Ascending aorta (tissue), 2 donors: ENCODE data around the gene SLC35E4. TPM values are rescaled to one million over a fixed set of nuclear protein-coding genes. Genes with fewer than 3 reads are reported as not detected.

Experiments
- DNase-seq, 2 donors: peaks; one replicate each; pipeline ENCODE4 v3.0.0-alpha.2; 2019; ENCODE audit warnings: low spot score in 2 of 2
- H3K27ac ChIP-seq, 2 donors: fragments of 200-600 bp; sonication (generic); one replicate each; pipeline ENCODE4 v1.5.1; 2016 to 2017; ENCODE audit warnings: mild to moderate bottlenecking in 1 of 2
- H3K27me3 ChIP-seq: fragments of 200-600 bp; sonication (generic); one replicate; pipeline ENCODE4 v1.5.1; 2017
- H3K36me3 ChIP-seq, 2 donors: fragments of 200-600 bp; sonication (generic); one replicate each; pipeline ENCODE4 v1.5.1; 2016
- H3K4me1 ChIP-seq, 2 donors: fragments of 200-600 bp; sonication (generic); one replicate each; pipeline ENCODE4 v1.5.1; 2016 to 2017; ENCODE audit warnings: mild to moderate bottlenecking in 1 of 2
- H3K4me3 ChIP-seq, 2 donors: fragments of 200-600 bp; sonication (generic); one replicate each; pipeline ENCODE4 v1.5.1; 2016 to 2017; ENCODE audit warnings: mild to moderate bottlenecking in 1 of 2
- H3K9me3 ChIP-seq, 2 donors: fragments of 200-600 bp; sonication (generic); one replicate each; pipeline ENCODE4 v1.5.1; 2016
- intact Hi-C: fragments of 100-400 bp; cut with DNase I; formaldehyde crosslinking; loops from one replicate; pipeline ENCODE4 v1.15.1; 2023
- total RNA-seq: library from RNA; depleted of rRNA; stranded (reverse); fragments of >200 nt; gene quantifications from one replicate; pipeline ENCODE4 v1.1.0, GENCODE V29; 2016
- TF ChIP-seq, protein P1 (sequence below), 3 experiments: fragments of 200-600 bp in 2 of 3; fragments of 450-650 bp in 1 of 3; sonication (generic) in 2 of 3; IDR thresholded peaks; one replicate each; pipeline ENCODE4 v1.5.1; 2016 to 2019; ENCODE audit warnings: antibody characterized with exemption in 3 of 3, mild to moderate bottlenecking in 1 of 3, moderate library complexity in 1 of 3

The SLC35E4 gene
- total RNA-seq, 1 donor from 2014 or later = 38.1 TPM

DNA sequence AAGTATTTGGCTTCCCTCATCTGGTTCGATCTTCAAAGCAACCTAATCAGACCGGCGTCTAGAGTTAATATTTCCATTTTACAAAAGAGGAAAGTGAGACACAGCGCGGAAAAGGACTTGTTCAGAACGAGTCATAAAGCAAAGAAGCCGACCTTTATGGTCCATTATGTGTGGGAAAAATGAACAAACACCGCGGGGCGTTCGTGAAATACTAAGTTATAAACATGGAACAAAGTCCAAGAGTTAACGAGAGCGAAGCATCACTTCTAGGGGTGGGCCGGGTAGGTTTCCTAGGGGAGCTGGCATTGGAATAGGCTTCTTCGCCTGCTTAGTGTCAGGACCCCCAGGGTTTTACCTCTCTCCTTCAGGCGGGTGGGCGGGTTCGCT, 31.5 kb downstream of the SLC35E4 start:
- Histone ChIP-seq H3K27me3 (no peaks in the 10 kb centered on the region), H3K27ac (peak overlapping the region in 1 of 2 donors; percentile 1), H3K9me3 (no peaks in the 10 kb centered on the region), H3K4me1 (peaks cover 4% of the 10 kb centered on the region in 2 donors), H3K4me3 (peak overlapping the region; percentile 64 to 80), H3K36me3 (peaks cover 14 to 16% of the 10 kb centered on the region in 2 donors)
- TF ChIP-seq, protein P1, sequence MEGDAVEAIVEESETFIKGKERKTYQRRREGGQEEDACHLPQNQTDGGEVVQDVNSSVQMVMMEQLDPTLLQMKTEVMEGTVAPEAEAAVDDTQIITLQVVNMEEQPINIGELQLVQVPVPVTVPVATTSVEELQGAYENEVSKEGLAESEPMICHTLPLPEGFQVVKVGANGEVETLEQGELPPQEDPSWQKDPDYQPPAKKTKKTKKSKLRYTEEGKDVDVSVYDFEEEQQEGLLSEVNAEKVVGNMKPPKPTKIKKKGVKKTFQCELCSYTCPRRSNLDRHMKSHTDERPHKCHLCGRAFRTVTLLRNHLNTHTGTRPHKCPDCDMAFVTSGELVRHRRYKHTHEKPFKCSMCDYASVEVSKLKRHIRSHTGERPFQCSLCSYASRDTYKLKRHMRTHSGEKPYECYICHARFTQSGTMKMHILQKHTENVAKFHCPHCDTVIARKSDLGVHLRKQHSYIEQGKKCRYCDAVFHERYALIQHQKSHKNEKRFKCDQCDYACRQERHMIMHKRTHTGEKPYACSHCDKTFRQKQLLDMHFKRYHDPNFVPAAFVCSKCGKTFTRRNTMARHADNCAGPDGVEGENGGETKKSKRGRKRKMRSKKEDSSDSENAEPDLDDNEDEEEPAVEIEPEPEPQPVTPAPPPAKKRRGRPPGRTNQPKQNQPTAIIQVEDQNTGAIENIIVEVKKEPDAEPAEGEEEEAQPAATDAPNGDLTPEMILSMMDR (IDR thresholded peaks at IDR 0.05) = no peak
- intact Hi-C loops = loop anchor here (1.0 to 5.0 kb wide), 2 partner anchors 32 to 75 kb away; partner anchors contain the start of genes PES1 and SLC35E4
- no peak for DNase-seq

DNA sequence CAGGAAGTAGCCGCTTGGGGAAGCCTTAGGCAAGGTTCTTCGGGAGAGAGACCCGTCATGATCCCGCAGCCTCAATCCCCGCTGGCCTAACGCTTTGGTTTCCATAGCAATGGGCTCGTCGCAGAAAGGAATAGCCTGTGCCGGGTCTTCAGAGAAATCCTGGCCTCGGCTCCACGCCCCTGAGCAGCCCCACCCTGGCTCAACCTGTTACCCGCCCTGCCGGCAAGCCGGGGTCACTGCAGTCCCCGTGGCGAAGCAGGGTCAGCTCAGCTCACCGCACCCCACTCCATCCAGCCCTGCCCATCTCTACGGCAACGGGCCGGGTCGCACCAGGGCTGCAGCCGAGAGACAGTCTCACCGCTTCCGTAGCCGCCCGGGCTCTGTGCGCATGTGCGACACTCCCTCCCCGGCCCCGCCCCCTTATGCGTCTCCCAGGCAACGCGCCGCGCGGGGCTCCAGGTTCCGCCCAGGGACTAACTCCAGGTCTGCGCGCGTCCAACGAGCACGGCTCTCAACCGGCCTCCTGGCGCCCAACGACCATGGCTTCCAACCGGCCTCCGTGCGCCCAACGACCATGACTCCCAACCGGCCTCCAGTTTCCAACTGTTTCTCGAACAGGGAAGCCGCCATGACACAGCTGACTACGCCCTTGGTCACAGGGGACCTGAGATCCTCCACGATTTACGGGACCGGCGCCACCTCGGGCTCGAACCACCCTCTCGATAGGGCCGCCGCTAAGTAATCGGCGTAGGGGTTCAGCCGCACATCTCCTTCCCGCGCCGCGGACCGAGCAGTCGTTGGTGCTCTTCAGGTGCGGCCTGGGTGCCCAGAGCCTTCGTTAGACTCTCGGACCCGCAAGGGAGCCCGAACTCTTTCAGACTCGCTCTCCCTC, 32.2 kb downstream of the SLC35E4 start, which contains the start of gene DUSP18:
TSS of gene DUSP18 (minus strand) at position 382 of the 892 bp plus-strand sequence. CDS start 3,872 bp downstream, outside the sequence.
- H3K9me3 ChIP-seq = no peaks in the 10 kb centered on the region
- peak within 1 kb of the TSS in 1 of 2 donors; percentile 1 for H3K27ac ChIP-seq
- TF ChIP-seq, protein P1 (IDR thresholded peaks at IDR 0.05) = peak in 2 of 3 experiments; percentile 28 to 40
- H3K4me1 ChIP-seq = peaks cover 4% of the 10 kb centered on the region in 2 donors
- H3K36me3 ChIP-seq = peaks cover 10 to 13% of the 10 kb centered on the region in 2 donors
- no peaks in the 10 kb centered on the region for H3K27me3 ChIP-seq
- peak; percentile 73 to 96 for DNase-seq
- H3K4me3 ChIP-seq = peak within 1 kb of the TSS; percentile 64 to 80
- intact Hi-C loops = loop anchor here (1.0 to 5.0 kb wide), 2 partner anchors 32 to 75 kb away; partner anchors contain the start of genes PES1 and SLC35E4

DNA sequence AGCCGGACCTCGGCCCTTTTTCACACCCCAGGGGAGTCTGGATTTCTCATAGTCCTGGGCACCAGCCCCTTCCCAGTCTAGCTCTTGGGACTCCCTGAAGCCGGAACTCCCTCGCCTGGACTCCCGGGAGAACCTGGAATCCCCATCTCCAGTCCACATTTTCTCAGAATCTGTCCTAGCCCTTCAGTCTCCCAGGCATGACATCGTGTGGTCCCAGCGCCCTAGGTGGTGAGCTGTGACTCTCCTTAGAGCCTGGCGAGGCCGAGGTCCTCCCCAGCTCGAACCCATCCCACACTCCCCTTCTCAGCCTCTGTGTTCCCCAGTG, 32.8 kb downstream of the SLC35E4 start:
- intact Hi-C loops = loop anchor here (5.0 kb wide), 1 partner anchor 76 kb away; the partner anchor contains the start of gene PES1

DNA sequence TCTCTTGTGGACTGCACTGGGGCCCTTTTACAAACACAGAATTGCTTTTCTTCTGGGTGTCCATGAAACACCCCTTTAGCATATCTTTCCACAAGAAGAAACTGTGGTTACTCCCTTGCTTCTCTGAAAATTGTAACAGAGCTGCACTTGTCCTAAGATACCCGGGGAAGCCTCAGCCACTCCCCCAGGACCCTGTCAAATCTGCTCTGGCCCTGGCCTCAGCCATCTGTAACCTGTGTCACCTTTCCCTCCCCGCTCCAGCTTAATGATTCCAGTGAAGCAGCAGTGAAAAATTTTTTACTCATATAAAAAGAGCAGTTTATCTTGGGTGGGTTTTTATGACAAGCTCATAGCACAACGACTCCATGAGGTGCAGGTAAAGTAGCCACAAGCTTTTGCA, 35.5 kb downstream of the SLC35E4 start:
- TF ChIP-seq, protein P1 (IDR thresholded peaks at IDR 0.05) = no peak
- peaks cover 4% of the 10 kb centered on the region in 2 donors for H3K4me1 ChIP-seq
- DNase-seq = no peak
- no peak overlapping the region for H3K4me3 ChIP-seq
- intact Hi-C loops = no loop called here
- H3K9me3 ChIP-seq = no peaks in the 10 kb centered on the region
- no peak overlapping the region for H3K27ac ChIP-seq
- H3K27me3 ChIP-seq = no peaks in the 10 kb centered on the region
- H3K36me3 ChIP-seq = no peaks in the 10 kb centered on the region

More for the DNA sequence above, 32.8 kb downstream of the SLC35E4 start:
- H3K4me3 ChIP-seq = peak overlapping the region; percentile 64 to 80
- H3K27me3 ChIP-seq = no peaks in the 10 kb centered on the region
- no peaks in the 10 kb centered on the region for H3K9me3 ChIP-seq
- TF ChIP-seq, protein P1 (IDR thresholded peaks at IDR 0.05) = no peak
- peaks cover 4% of the 10 kb centered on the region in 2 donors for H3K4me1 ChIP-seq
- H3K36me3 ChIP-seq = peaks cover 4 to 8% of the 10 kb centered on the region in 2 donors
- peak overlapping the region in 1 of 2 donors; percentile 1 for H3K27ac ChIP-seq
- DNase-seq = no peak

DNA sequence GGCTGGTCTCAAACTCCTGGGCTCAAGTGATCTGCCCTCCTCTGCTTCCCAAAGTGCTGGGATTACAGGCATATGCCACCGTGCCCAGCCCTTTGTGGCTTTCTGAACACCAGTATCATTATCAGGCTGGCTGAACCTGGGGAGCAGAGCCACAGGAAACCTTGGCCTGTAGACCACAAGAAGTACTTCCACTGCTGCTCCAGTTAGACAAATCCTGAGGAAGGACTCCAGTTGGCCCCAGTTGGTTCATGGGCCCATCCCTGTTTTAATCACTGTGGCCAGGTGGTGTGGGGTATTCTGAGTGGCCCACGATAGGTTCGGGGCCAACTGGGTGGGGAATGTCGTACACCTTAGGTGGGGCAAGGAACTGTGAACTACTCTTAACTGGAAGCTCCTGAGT, 37.6 kb downstream of the SLC35E4 start:
- intact Hi-C loops = no loop called here
- TF ChIP-seq, protein P1 (IDR thresholded peaks at IDR 0.05) = no peak
- no peaks in the 10 kb centered on the region for H3K36me3 ChIP-seq
- DNase-seq = no peak
- peaks cover 1 to 4% of the 10 kb centered on the region in 2 donors for H3K4me1 ChIP-seq
- no peaks in the 10 kb centered on the region for H3K27me3 ChIP-seq
- H3K9me3 ChIP-seq = no peaks in the 10 kb centered on the region
- H3K4me3 ChIP-seq = no peak overlapping the region
- no peak overlapping the region for H3K27ac ChIP-seq
